Upper lobe of left lung (tissue), 6 donors: ENCODE results near the gene DNAAF1. TPM values are rescaled to one million over a fixed set of nuclear protein-coding genes. Genes with fewer than 3 reads are reported as not detected.

ENCODE experiments used
- ATAC-seq, 2 donors: fragments of 200-7000 bp; cut with Tn5 transposase; one replicate each; pipeline ENCODE4 v1.9.1; 2022; ENCODE audit warnings: mild to moderate bottlenecking in 2 of 2, moderate library complexity in 2 of 2; ENCODE audit not compliant: low FRiP score in 2 of 2
- DNase-seq, 2 donors: peaks; one replicate each; pipeline ENCODE4 v3.0.0-alpha.2; 2019 to 2020
- H3K27ac ChIP-seq, 4 donors: fragments of 200-600 bp; sonication (generic); one replicate each; pipeline ENCODE4 v1.5.1; 2016 to 2019
- H3K27me3 ChIP-seq, 4 donors: fragments of 200-600 bp; sonication (generic); one replicate each; pipeline ENCODE4 v1.5.1; 2017 to 2019
- H3K36me3 ChIP-seq, 4 donors: fragments of 200-600 bp; sonication (generic); one replicate each; pipeline ENCODE4 v1.5.1; 2016 to 2019
- H3K4me1 ChIP-seq, 4 donors: fragments of 200-600 bp; sonication (generic); one replicate each; pipeline ENCODE4 v1.5.1; 2018 to 2019
- H3K4me3 ChIP-seq, 4 donors: fragments of 200-600 bp; sonication (generic); one replicate each; pipeline ENCODE4 v1.5.1; 2017 to 2019; ENCODE audit warnings: mild to moderate bottlenecking in 2 of 4, moderate library complexity in 1 of 4
- H3K9me3 ChIP-seq, 4 donors: fragments of 200-600 bp; sonication (generic); one replicate each; pipeline ENCODE4 v1.5.1; 2018 to 2019
- CTCF ChIP-seq, 6 experiments: fragments of 450-650 bp in 4 of 6; fragments of 200-600 bp in 2 of 6; sonication (generic) in 2 of 6; IDR thresholded peaks; one replicate each; pipeline ENCODE4 v1.5.1; 2016 to 2019; ENCODE audit warnings: antibody characterized with exemption in 6 of 6
- EP300 ChIP-seq, 4 donors: sonication (generic); formaldehyde crosslinking; IDR thresholded peaks; one replicate each; pipeline ENCODE4 v1.5.1; 2017; ENCODE audit warnings: antibody characterized with exemption in 4 of 4, control low read depth in 2 of 4
- POLR2A ChIP-seq, 4 donors: fragments of 450-650 bp; IDR thresholded peaks; one replicate each; pipeline ENCODE4 v1.5.1; 2016 to 2017; ENCODE audit warnings: antibody characterized with exemption in 4 of 4, mild to moderate bottlenecking in 2 of 4
- POLR2AphosphoS5 ChIP-seq, 2 donors: sonication (generic); formaldehyde crosslinking; IDR thresholded peaks; one replicate each; pipeline ENCODE4 v1.5.1; 2017; ENCODE audit warnings: antibody characterized with exemption in 2 of 2
- WGBS, 2 donors: methylation state at CpG; one replicate each; pipeline ENCODE4 v1.1.5; 2017 to 2018; 5-methylcytosine and 5-hydroxymethylcytosine counted together
- total RNA-seq, 6 donors: library from RNA; depleted of rRNA in 4 of 6; stranded (reverse); fragments of >200 nt in 4 of 6; gene quantifications; one replicate each; pipeline versions ENCODE4 v1.1.0 to v1.2.1, GENCODE V29; 2016 to 2021
- donor health status: DM: no; HTN: no; CAD: no; lungs with moderate emphysema.
- donor health status: DM: no; HTN: yes; CAD: no; lungs with severe emphysema.

DNAAF1 gene
- total RNA-seq, 6 donors from 2014 or later, result 0.97 to 58.7 (median 28.5) TPM

DNA sequence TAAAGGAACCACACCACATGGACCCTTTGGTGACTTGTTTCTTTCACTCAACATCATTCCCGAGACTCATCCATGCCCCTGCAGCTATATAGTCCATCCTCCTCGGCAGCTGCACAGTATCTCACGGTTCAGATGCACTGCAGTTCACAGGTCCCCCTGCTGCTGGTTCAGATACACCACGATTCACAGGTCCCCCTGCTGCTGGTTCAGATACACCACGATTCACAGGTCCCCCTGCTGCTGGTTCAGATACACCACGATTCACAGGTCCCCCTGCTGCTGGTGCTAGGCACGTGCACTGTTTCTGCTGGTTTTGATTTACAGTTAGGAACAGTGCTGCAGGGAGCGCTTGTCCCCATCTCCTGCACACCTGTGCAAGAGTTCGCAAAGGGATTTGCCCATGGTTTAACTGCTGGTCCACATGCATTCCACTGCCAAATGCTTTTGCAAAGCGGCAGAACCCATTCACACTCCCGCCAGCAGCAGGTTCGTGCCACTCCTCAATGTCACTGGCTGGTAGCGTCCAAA lies 3.9 kb upstream of the DNAAF1 start:
- WGBS, 2 donors, result 75 to 86% methylated on average over 13 of the region's 13 CpGs
- ATAC-seq, result no peak
- Histone ChIP-seq H3K4me1 (peaks cover 10 to 37% (median 18%) of the 10 kb centered on the region in 4 donors), H3K4me3 (no peak overlapping the region), H3K27ac (no peak overlapping the region), H3K27me3 (no peaks in the 10 kb centered on the region), H3K36me3 (no peaks in the 10 kb centered on the region), H3K9me3 (no peaks in the 10 kb centered on the region)
- DNase-seq, result no peak
- TF ChIP-seq CTCF (IDR thresholded peaks at IDR 0.05), result no peak
- TF ChIP-seq POLR2A (IDR thresholded peaks at IDR 0.05), result no peak
- no peak for TF ChIP-seq POLR2AphosphoS5 (IDR thresholded peaks at IDR 0.05)
- no peak for TF ChIP-seq EP300 (IDR thresholded peaks at IDR 0.05)

DNA sequence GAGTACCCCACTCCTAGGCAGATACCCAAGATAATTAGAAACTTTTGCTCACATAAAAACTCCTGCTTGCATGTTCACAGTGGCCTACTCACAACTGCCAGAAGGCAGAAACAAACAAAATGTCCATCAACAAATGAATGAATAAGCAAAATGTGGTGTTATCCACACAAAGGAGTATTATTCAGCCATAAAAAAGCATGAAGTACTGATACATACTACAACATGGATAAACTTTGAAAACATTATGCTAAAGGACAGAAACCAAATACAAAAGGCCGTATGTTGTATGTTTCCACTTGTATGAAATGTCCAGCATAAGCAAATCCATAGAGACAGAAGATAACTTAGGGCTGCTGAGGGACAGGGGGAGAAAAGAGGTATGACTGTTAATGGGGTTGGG lies 2.0 kb upstream of the DNAAF1 start:
- peaks cover 10 to 32% (median 18%) of the 10 kb centered on the region in 4 donors for H3K4me1 ChIP-seq
- no peak for TF ChIP-seq POLR2A (IDR thresholded peaks at IDR 0.05)
- no peak for TF ChIP-seq CTCF (IDR thresholded peaks at IDR 0.05)
- no peak for TF ChIP-seq POLR2AphosphoS5 (IDR thresholded peaks at IDR 0.05)
- no peak for TF ChIP-seq EP300 (IDR thresholded peaks at IDR 0.05)
- no peak overlapping the region for H3K4me3 ChIP-seq
- H3K27ac ChIP-seq, result no peak overlapping the region
- H3K36me3 ChIP-seq, result no peaks in the 10 kb centered on the region
- H3K27me3 ChIP-seq, result no peaks in the 10 kb centered on the region
- DNase-seq (no peak), ATAC-seq (no peak)
- WGBS, 2 donors, result 89% methylated on average over 1 of the region's 1 CpG
- H3K9me3 ChIP-seq, result no peaks in the 10 kb centered on the region

- no peaks in the 10 kb centered on the region for H3K27me3 ChIP-seq
- peak overlapping the region in 3 of 4 donors; percentile 83 to 99 (median 90) for H3K4me3 ChIP-seq
- DNase-seq (no peak), ATAC-seq (no peak)
- H3K9me3 ChIP-seq, result no peaks in the 10 kb centered on the region
- no peaks in the 10 kb centered on the region for H3K36me3 ChIP-seq
- peak overlapping the region in 2 of 4 donors; percentile 81 to 89 for H3K27ac ChIP-seq
- WGBS, 2 donors, result 42 to 44% methylated on average over 13 of the region's 13 CpGs
- TF ChIP-seq POLR2AphosphoS5 (IDR thresholded peaks at IDR 0.05) (no peak), CTCF (IDR thresholded peaks at IDR 0.05) (no peak), POLR2A (IDR thresholded peaks at IDR 0.05) (no peak)
- peaks cover 10 to 28% (median 17%) of the 10 kb centered on the region in 4 donors for H3K4me1 ChIP-seq
Measured at GRCh38 chr16:84143784-84144199, 1.3 kb upstream of the DNAAF1 start.

DNA sequence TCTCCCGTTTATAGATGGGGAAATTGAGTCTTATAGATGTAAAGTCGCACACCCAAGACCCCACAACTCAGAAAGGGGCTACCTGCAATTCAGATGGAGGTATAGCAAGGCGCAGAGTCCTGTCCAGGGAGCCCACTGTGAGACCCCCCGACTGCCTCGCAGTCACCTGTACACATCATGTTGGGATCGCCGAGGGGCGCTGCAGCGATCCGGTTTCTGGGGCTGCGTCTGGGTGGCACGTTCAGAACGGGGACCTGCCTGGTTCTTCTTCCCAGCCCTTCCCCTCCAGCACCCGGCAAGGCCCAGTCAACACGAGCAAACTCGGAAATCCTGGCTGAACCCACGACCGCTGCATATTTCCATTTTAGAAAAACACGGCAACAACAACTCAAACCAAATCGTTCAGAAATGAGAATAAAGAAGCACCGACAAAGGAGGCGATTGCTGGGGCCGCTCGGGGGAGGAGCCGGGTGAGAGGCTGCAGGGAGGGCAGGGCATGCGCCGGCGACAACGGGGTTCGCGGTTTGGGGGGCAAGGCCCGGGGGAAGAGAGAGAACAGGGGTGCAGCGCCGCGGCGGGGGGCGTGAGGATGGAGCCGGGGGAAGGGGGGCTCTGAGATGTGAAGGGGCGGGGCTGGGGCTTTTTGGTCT lies 774 bp upstream of the DNAAF1 start:
- Histone ChIP-seq H3K27me3 (no peaks in the 10 kb centered on the region), H3K9me3 (no peaks in the 10 kb centered on the region), H3K27ac (peak overlapping the region; percentile 65 to 89 (median 80)), H3K4me1 (peaks cover 10 to 28% (median 14%) of the 10 kb centered on the region in 4 donors), H3K36me3 (no peaks in the 10 kb centered on the region), H3K4me3 (peak overlapping the region; percentile 83 to 100 (median 94))
- peak; percentile 27 to 70 for ATAC-seq
- 0 to 2% methylated on average over 19 to 33 of the region's 39 CpGs for WGBS, 2 donors
- peak; percentile 35 to 75 for DNase-seq
- TF ChIP-seq POLR2AphosphoS5 (IDR thresholded peaks at IDR 0.05) (no peak), POLR2A (IDR thresholded peaks at IDR 0.05) (no peak), EP300 (IDR thresholded peaks at IDR 0.05) (no peak), CTCF (IDR thresholded peaks at IDR 0.05) (no peak)

DNA sequence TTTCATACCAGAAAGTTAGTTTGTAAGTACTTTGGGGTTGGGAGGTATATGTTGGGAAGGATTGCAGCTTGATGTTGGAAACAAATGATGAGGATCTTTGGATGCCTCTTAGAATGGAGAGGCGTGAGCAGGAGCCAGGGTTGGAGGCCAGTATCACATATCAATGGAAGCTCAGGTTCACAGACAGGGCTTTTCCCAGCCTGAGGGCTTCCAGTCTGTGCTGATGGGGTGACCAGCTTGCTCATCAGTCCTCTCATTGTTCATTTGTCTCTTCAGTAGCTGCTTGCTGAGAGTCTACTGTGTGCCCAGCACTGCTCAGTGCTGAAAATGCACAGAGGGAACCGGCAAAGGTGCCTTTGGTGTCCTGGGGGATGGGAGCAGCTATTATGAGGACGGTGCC lies 5.8 kb downstream of the DNAAF1 start:
- DNase-seq (no peak), ATAC-seq (no peak)
- WGBS, 2 donors, result 83 to 87% methylated on average over 3 of the region's 3 CpGs
- H3K4me1 ChIP-seq, result peaks cover 0 to under 1% (median 0%) of the 10 kb centered on the region in 4 donors
- H3K4me3 ChIP-seq, result no peak overlapping the region
- H3K27ac ChIP-seq, result no peak overlapping the region
- TF ChIP-seq POLR2A (IDR thresholded peaks at IDR 0.05) (no peak), EP300 (IDR thresholded peaks at IDR 0.05) (no peak), CTCF (IDR thresholded peaks at IDR 0.05) (no peak), POLR2AphosphoS5 (IDR thresholded peaks at IDR 0.05) (no peak)
- H3K27me3 ChIP-seq, result no peaks in the 10 kb centered on the region
- H3K9me3 ChIP-seq, result no peaks in the 10 kb centered on the region
- no peaks in the 10 kb centered on the region for H3K36me3 ChIP-seq
